GM21447 (cell line): ENCODE results near the gene HMG20A.

Experiments
- ATAC-seq: cut with Tn5 transposase; IDR thresholded peaks from one replicate; pipeline ENCODE4 v1.9.1; 2021; ENCODE audit not compliant: unreplicated experiment

The HMG20A gene

DNA sequence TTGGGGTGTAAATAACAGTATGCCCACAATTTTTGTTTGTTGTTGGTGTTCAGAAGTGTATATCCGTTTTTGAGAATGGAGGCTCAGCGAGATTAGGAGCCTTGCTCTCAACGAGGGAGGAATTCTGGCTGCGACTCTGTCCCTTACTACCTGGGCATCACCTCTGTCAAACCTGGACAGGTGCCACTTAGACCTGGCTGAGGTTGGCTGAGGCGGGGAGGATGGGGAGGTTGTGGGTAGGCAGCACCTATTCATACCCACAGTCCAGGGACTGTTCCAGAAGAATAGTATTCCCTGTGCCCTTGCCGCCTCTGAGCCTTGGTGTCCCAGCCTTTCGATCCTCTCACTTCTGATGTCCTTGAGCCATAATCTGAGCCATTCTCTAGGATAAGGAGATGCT lies 112.2 kb downstream of the HMG20A start:
- ATAC-seq: no peak

GRCh38 chr15:77533578-77534430 lies 113.1 kb downstream of the HMG20A start:
- no peak for ATAC-seq
